ENCODE results near the gene SHOX. TPM values are rescaled to one million over a fixed set of nuclear protein-coding genes. Genes with fewer than 3 reads are reported as not detected.

The SHOX gene
- total RNA-seq, 1 donor from 2014 or later, result not detected

DNA sequence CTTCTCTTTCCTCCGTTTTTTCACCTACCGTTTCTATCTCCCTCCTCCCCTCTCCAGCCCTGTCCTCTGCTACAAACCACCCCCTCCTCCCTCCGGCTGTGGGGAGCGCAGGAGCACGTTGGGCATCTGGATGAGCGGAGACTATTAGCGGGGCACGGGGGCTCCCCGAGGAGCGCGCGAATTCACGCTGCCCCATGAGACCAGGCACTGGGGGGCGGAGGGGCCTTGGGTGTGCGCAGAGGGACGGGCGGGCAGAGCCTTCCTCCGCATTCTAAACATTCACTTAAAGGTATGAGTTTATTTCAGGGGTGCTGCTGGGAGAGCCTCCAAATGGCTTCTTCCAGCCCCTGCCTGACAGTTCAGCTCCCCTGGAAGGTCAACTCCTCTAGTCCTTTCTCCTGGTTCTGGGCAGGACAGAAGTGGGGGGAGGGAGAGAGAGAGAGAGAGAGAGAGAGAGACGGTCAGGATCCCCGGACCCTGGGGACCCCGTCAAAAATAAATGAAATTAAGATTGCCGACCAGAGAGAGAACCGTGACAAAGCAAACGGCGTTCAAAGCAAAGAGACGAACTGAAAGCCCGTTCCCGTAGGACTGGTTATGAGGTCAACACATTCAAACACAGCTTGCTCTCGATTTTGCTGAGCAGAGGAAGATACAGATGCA is 5.0 kb downstream of the SHOX start:
- H3K27ac Mint-ChIP-seq, result peak overlapping the region; percentile 44
- H3K4me3 Mint-ChIP-seq, result no peak overlapping the region
- no peaks in the 10 kb centered on the region for H3K9me3 Mint-ChIP-seq
- intact Hi-C loops (cut with micrococcal nuclease), result no loop called here
- no peaks in the 10 kb centered on the region for H3K36me3 Mint-ChIP-seq (ENCODE audit: low read depth)
- no peak for DNase-seq (ENCODE audit: low spot score)
- H3K27me3 Mint-ChIP-seq (ENCODE audit: insufficient read depth), result peaks cover 63% of the 10 kb centered on the region
- H3K4me1 Mint-ChIP-seq (ENCODE audit: low read depth), result no peaks in the 10 kb centered on the region

DNA sequence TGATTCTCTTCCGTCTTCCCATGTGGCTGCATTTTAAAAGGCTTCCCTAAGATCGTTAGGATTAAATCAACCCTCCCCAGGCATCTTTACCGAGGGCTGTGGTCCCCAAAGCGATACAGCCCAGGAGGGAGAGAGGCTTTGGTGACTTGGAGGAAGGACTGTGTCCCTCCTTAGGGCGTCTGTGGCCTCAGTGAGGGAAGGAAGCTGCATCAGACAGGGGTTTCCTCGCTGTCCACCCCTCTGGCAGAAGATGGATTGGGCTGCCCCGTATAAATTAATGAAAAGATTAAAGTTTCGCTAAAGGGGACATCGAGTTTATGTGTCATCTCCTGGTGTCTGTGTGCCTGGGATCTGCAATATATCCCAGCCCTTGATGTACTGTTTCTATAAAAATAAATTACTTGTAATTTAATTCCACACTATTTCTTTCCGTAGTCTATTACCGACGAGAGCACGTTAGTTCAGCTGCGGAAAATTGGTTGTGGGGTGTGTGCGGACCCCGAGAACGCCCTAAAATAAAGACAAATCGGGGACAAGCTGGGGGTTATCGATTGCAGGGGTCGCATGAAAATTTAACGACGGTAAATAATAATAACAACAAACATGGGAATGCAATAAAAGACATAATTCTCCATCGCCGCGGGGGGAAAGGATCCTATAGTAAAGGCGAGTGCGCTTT is 6.5 kb downstream of the SHOX start:
- H3K27ac Mint-ChIP-seq, result peak overlapping the region; percentile 13

DNA sequence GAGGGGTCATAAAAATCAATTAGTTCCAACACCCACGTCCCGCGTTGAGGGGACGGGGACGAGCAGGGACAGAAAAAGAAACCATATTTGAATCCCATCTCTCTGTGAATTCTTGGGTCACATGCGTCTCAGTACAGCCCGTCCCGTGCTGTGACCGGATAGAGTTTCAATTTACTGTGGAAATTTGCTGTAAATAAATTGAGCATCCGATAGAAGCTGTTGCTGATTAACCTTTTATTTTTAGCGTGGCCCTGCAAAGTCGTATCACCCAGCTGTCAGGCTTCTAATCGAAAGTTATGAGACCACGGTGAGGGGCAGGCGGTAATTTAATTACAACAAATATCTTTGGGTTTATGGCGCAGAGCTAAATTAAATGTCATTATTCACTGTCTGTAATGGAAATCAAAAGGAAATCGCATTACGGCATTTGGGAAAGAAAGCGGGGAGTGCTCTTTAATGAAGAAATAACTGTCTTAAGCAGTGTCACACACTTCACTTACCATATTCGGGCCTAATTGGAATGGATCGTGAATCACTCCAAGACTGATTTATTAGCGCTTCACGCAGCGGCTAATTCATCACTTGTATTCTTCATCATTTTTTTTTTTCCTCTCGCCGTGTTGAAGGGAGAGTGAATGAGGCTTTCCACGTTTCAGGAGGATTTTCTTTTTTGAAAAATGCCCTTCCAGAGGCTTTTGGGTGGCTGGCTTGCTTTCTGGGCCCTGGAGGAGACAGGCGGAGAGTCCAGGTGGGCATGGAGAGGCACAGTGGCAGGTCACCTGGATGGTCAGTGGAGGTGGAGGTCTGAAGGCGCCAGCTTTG is 7.3 kb downstream of the SHOX start:
- Mint-ChIP-seq H3K27ac (peak overlapping the region; percentile 13), H3K9me3 (no peaks in the 10 kb centered on the region), H3K27me3 (ENCODE audit: insufficient read depth) (peaks cover 52% of the 10 kb centered on the region), H3K4me1 (ENCODE audit: low read depth) (no peaks in the 10 kb centered on the region), H3K4me3 (no peak overlapping the region), H3K36me3 (ENCODE audit: low read depth) (no peaks in the 10 kb centered on the region)
- DNase-seq (ENCODE audit: low spot score), result no peak
- intact Hi-C loops (cut with micrococcal nuclease), result no loop called here

More for the DNA sequence above, 6.5 kb downstream of the SHOX start:
- Mint-ChIP-seq H3K9me3 (no peaks in the 10 kb centered on the region), H3K27me3 (ENCODE audit: insufficient read depth) (peaks cover 56% of the 10 kb centered on the region), H3K36me3 (ENCODE audit: low read depth) (no peaks in the 10 kb centered on the region), H3K4me3 (no peak overlapping the region), H3K4me1 (ENCODE audit: low read depth) (no peaks in the 10 kb centered on the region)
- no peak for DNase-seq (ENCODE audit: low spot score)
- intact Hi-C loops (cut with micrococcal nuclease), result no loop called here

DNA sequence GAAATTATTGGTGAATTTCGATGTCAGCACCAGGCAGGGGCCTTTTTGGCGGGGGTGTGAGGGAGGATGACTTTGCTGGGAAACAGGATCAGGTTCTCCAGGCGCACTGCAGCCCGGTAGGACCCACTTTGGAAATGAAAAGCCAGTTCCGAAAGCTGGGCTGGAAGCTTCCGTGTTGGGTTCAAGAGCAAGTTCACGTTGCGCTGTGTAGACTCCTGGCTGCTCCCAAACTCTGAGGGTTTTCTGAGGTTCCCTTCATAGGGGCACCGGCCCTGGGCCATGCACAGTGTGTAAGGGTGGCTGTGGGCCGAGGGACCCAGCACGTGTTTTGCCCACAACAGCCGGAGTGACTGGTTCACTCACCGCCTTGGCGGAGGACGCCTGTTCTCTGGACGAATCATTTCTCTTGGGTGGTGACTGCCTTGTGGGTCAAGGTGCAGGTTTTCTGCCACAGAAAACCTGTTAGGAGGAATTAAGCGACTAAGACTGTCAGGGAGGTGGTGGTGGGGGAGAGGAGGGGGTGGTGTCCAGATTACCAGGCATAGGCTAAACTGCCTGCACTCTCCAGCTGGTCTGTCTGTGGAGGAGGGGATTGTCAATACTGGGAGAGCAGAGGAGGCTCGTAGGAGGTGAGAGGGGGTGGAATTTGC is 8.0 kb downstream of the SHOX start:
- Mint-ChIP-seq H3K4me3 (no peak overlapping the region), H3K36me3 (ENCODE audit: low read depth) (no peaks in the 10 kb centered on the region), H3K27me3 (ENCODE audit: insufficient read depth) (peaks cover 47% of the 10 kb centered on the region), H3K4me1 (ENCODE audit: low read depth) (no peaks in the 10 kb centered on the region), H3K27ac (no peak overlapping the region), H3K9me3 (no peaks in the 10 kb centered on the region)
- intact Hi-C loops (cut with micrococcal nuclease), result no loop called here
- no peak for DNase-seq (ENCODE audit: low spot score)

DNA sequence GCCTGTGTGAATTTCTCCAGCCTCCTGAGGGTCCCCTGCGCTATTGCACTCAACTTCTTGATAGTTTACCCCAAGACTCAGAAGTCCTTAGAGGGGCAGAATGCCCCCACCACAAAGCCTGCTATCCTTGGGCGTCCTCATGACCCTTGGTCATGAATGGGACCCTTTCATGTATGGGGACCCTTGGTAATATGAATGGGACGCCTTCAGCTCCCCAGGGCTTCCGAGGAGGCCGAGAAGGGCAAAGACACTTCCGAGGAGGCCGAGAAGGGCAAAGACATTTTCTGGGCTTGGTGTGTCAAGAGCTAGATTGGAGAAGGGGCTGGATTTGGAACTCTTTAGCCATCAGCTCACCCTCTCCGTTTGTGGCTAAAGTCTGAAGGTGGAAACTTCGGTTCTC is 8.6 kb downstream of the SHOX start:
- intact Hi-C loops (cut with micrococcal nuclease), result no loop called here
- Mint-ChIP-seq H3K4me1 (ENCODE audit: low read depth) (no peaks in the 10 kb centered on the region), H3K4me3 (no peak overlapping the region), H3K9me3 (no peaks in the 10 kb centered on the region), H3K27ac (no peak overlapping the region), H3K36me3 (ENCODE audit: low read depth) (no peaks in the 10 kb centered on the region), H3K27me3 (ENCODE audit: insufficient read depth) (peaks cover 45% of the 10 kb centered on the region)
- no peak for DNase-seq (ENCODE audit: low spot score)

DNA sequence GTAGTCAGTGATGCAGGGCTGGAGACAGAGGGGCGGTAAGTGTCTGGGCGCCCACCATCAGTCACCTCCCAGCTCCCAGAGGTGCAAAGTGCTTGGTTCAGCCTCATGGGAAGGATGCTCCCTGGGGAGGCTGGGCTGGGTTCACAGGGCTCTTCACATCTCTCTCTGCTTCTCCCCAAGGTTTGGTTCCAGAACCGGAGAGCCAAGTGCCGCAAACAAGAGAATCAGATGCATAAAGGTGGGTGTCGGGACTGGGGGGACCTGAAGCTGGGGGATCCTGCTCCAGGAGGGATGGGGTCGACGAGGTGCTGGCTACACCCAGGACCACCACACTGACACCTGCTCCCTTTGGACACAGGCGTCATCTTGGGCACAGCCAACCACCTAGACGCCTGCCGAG is 10.1 kb downstream of the SHOX start:
- DNase-seq (ENCODE audit: low spot score), result no peak
- intact Hi-C loops (cut with micrococcal nuclease), result no loop called here
- Mint-ChIP-seq H3K4me3 (no peak overlapping the region), H3K27me3 (ENCODE audit: insufficient read depth) (peaks cover 41% of the 10 kb centered on the region), H3K9me3 (no peaks in the 10 kb centered on the region), H3K4me1 (ENCODE audit: low read depth) (no peaks in the 10 kb centered on the region), H3K27ac (no peak overlapping the region), H3K36me3 (ENCODE audit: low read depth) (no peaks in the 10 kb centered on the region)

DNA sequence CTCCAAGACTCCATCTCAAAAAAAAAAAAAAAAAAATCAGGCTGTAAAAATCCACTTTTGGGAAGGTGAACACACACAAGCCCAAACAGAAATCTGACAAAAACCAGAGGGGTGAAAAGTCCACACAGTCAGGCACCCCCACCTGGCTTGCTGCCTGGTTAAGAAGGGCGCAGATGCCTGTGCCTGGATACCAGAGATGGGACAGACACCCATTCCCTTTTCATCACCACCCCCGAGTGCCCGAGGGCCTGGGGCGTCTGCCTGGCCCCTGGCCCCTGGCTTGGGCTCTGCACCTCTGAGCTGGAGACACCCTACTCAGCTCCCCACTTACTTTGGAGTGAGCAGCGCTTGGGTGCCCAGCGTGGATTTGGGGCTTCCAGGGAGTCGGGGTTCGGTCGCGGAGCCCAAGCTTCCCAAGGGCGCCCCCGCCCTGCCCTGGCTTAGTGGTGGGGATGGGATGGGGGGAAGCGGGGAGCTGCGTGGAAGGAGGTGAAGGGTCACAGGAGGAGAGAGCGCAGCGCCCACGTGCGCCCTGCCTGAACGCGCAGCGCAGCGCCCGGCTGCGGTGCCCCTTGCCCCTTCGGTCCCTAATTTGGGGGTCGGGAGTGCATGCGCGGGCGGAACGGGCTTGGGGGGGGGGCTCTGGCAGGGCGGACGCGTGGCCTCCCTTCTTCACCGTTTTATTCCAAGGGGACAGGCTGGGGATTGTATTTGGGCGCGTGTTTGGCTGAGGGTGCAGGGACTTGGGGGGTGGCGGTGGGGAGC is 11.3 kb downstream of the SHOX start:
- H3K4me3 Mint-ChIP-seq, result no peak overlapping the region
- intact Hi-C loops (cut with micrococcal nuclease), result no loop called here
- no peak overlapping the region for H3K27ac Mint-ChIP-seq
- no peaks in the 10 kb centered on the region for H3K9me3 Mint-ChIP-seq
- H3K4me1 Mint-ChIP-seq (ENCODE audit: low read depth), result no peaks in the 10 kb centered on the region
- peaks cover 38% of the 10 kb centered on the region for H3K27me3 Mint-ChIP-seq (ENCODE audit: insufficient read depth)
- no peak for DNase-seq (ENCODE audit: low spot score)
- no peaks in the 10 kb centered on the region for H3K36me3 Mint-ChIP-seq (ENCODE audit: low read depth)

DNA sequence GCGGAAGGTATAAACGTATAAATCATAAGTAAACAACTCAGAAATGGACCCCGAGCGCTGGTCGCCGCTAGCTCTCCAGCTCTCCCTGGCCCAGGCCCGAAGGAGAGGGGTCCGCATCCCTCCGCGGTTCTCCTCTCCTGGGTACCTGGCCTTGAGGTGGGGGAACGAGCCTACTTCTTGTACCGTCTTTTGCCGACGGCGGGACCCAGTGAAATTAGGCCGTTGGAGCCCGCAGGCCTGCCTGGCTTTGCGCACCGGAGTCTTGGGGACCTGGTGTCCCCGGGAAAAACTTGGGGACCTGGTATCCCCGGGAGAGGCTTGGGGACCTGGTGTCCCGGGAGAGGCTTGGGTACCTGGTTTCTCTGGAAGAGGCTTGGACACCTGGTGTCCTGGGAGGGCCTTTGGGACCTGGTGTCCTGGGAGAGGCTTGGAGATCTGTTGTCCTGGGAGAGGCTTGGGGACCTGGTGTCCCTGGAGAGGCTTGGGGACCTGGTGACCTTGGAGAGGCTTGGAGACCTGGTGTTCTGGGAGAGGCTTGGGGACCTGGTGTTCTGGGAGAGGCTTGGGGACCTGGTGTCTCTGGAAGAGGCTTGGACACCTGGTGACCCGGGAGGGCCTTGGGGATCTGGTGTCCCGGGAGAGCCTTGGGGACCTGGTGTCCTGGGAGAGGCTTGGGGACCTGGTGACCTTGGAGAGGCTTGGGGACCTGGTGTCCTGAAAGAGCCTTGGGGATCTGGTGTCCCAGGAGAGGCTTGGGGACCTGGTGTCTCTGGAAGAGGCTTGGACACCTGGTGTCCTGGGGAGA is 12.0 kb downstream of the SHOX start:
- DNase-seq (ENCODE audit: low spot score), result no peak
- no peaks in the 10 kb centered on the region for H3K4me1 Mint-ChIP-seq (ENCODE audit: low read depth)
- H3K27ac Mint-ChIP-seq, result no peak overlapping the region
- no peaks in the 10 kb centered on the region for H3K9me3 Mint-ChIP-seq
- intact Hi-C loops (cut with micrococcal nuclease), result no loop called here
- H3K27me3 Mint-ChIP-seq (ENCODE audit: insufficient read depth), result peaks cover 32% of the 10 kb centered on the region
- H3K36me3 Mint-ChIP-seq (ENCODE audit: low read depth), result no peaks in the 10 kb centered on the region
- H3K4me3 Mint-ChIP-seq, result no peak overlapping the region

DNA sequence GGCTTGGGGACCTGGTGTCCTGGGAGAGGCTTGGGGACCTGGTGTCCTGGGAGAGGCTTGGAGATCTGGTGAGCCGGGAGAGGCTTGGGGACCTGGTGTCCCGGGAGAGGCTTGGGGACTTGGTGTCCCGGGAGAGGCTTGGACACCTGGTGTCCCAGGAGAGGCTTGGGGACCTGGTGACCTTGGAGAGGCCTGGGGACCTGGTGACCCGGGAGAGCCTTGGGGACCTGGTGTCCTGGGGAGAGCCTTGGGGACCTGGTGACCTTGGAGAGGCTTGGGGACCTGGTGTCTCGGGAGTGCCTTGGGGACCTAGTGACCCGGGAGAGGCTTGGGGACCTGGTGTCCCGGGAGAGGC is 12.6 kb downstream of the SHOX start:
- Mint-ChIP-seq H3K4me1 (ENCODE audit: low read depth) (no peaks in the 10 kb centered on the region), H3K27me3 (ENCODE audit: insufficient read depth) (peaks cover 26% of the 10 kb centered on the region), H3K9me3 (no peaks in the 10 kb centered on the region), H3K27ac (no peak overlapping the region), H3K4me3 (no peak overlapping the region), H3K36me3 (ENCODE audit: low read depth) (no peaks in the 10 kb centered on the region)
- intact Hi-C loops (cut with micrococcal nuclease), result no loop called here
- no peak for DNase-seq (ENCODE audit: low spot score)

DNA sequence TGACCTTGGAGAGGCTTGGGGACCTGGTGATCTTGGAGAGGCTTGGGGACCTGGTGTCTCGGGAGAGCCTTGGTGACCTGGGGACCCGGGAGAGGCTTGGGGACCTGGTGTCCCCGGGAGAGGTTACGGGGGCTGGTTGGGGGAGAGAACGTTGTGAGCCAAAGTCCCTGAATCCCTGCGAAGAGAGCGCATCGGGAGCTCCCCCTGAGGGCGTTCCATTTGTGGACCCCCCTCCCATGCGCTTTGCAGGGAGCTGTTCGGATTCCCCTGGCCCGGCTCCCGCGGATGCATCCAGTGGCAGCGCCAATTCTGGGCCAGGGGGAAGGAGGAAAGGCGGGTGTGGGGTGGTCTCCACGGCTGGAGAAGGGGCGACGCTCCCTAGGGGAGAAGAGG is 13.3 kb downstream of the SHOX start:
- no peaks in the 10 kb centered on the region for H3K36me3 Mint-ChIP-seq (ENCODE audit: low read depth)
- H3K4me1 Mint-ChIP-seq (ENCODE audit: low read depth), result no peaks in the 10 kb centered on the region
- DNase-seq (ENCODE audit: low spot score), result no peak
- intact Hi-C loops (cut with micrococcal nuclease), result no loop called here
- no peak overlapping the region for H3K27ac Mint-ChIP-seq
- H3K4me3 Mint-ChIP-seq, result no peak overlapping the region
- H3K9me3 Mint-ChIP-seq, result no peaks in the 10 kb centered on the region
- peaks cover 20% of the 10 kb centered on the region for H3K27me3 Mint-ChIP-seq (ENCODE audit: insufficient read depth)

DNA sequence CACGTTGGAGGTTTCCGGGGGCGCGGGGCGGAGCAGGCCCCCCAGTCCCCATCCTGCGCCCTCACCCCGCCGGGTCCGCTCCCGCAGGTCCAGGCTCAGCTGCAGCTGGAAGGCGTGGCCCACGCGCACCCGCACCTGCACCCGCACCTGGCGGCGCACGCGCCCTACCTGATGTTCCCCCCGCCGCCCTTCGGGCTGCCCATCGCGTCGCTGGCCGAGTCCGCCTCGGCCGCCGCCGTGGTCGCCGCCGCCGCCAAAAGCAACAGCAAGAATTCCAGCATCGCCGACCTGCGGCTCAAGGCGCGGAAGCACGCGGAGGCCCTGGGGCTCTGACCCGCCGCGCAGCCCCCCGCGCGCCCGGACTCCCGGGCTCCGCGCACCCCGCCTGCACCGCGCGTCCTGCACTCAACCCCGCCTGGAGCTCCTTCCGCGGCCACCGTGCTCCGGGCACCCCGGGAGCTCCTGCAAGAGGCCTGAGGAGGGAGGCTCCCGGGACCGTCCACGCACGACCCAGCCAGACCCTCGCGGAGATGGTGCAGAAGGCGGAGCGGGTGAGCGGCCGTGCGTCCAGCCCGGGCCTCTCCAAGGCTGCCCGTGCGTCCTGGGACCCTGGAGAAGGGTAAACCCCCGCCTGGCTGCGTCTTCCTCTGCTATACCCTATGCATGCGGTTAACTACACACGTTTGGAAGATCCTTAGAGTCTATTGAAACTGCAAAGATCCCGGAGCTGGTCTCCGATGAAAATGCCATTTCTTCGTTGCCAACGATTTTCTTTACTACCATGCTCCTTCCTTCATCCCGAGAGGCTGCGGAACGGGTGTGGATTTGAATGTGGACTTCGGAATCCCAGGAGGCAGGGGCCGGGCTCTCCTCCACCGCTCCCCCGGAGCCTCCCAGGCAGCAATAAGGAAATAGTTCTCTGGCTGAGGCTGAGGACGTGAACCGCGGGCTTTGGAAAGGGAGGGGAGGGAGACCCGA is 14.0 kb downstream of the SHOX start:
- H3K36me3 Mint-ChIP-seq (ENCODE audit: low read depth), result no peaks in the 10 kb centered on the region
- DNase-seq (ENCODE audit: low spot score), result no peak
- intact Hi-C loops (cut with micrococcal nuclease), result no loop called here
- peaks cover 14% of the 10 kb centered on the region for H3K27me3 Mint-ChIP-seq (ENCODE audit: insufficient read depth)
- no peak overlapping the region for H3K4me3 Mint-ChIP-seq
- H3K4me1 Mint-ChIP-seq (ENCODE audit: low read depth), result no peaks in the 10 kb centered on the region
- no peak overlapping the region for H3K27ac Mint-ChIP-seq
- H3K9me3 Mint-ChIP-seq, result no peaks in the 10 kb centered on the region

All from activated T-helper 1 cell treated with anti-CD3 and anti-CD28 coated beads, Interleukin-12 subunit alpha, Interleukin-12 subunit beta, Interleukin-2, Interleukin-4 antibody, amounts not matched to agents 30 ng/mL and 10 ng/mL and 1 ng/mL, durations not matched to agents 14 hours and 24 hours and 36 hours (primary cell).